ENCODE data around the gene NUDT2.
"Not testable (repeated sequence)": the region's sequence is repeated elsewhere in the genome, so short reads cannot be mapped to it uniquely, and the experiment has no call there.

The NUDT2 gene

DNA sequence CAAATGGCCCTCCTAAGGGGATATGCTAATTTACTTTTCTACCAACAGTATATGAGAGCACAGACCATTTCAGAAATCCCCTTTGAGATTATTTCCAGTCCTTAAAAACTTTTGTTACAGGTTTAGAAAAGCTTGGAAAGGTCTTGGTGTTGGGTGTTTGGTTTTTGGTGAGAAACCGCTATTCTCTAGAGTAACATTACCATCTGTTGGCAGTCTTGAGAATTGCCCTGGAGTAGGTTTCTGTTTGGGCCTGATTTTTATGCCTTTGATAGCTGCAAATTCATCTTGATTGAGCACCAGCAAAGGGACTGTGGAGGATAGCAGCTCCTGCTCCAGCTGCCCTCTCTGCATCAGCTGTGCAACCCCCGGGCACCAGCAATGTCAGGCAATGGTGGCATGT lies 8.0 kb downstream of the NUDT2 start:
- no peak for DNase-seq

DNA sequence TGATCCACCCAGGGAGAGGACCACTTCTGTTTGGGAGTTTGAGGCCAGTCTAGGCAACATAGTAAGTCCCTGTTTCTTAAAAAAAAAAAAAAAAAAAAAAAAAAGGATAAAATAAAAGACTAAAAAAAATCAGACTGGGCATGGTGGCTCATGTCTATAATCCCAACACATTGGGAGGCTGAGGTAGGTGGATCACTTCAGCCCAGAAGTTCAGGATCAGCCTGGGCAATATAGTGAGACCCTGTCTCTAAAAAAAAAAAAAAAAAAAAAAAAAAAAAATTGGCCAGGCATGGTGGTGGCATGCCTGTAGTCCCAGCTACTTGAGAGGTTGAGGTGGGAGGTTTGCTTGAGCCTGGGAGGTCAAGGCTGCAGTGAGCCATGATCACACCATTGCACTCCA lies 8.7 kb downstream of the NUDT2 start:
- DNase-seq = not testable (repeated sequence)

GRCh38 chr9:34338665-34339385 lies 9.5 kb downstream of the NUDT2 start:
- no peak for DNase-seq

DNA sequence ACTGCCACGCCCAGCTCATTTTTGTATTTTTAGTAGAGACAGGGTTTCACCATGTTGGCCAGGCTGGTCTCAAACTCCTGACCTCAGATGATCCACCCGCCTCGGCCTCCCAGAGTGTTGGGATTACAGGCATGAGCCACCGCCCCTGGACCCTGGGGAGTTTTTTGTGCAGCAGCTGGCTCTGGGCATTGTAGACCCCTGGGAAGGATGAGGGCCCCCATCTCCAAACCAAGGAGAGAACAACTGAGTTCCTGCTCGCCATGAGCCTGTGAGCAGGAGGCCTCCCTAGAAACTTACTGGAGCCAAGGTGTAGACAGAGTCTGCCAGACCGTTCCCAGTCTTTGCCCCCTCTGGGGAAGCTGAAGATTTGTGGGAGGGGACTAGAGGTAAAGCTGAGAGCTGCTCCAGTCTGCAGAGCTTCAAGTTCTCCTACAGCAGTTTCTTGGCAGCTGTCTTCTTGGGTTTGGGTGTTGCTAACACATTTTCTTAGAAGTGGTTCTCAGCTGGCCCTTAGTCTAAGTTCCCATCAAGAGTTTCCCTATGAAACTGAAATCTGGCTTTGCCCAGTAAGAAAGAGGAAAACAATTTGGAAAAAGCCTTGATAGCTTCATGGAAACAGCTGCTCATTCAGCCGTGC lies 12.4 kb downstream of the NUDT2 start:
- DNase-seq = no peak

DNA sequence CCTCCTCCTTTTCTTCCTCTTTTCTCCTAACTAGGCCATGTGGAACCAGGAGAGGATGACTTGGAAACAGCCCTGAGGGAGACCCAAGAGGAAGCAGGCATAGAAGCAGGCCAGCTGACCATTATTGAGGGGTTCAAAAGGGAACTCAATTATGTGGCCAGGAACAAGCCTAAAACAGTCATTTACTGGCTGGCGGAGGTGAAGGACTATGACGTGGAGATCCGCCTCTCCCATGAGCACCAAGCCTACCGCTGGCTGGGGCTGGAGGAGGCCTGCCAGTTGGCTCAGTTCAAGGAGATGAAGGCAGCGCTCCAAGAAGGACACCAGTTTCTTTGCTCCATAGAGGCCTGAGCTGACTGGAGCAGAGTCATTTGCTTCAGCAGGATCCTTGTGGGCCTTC lies 13.7 kb downstream of the NUDT2 start:
- no peak for DNase-seq

GRCh38 chr9:34343605-34344004 lies 14.2 kb downstream of the NUDT2 start:
- no peak for DNase-seq

DNA sequence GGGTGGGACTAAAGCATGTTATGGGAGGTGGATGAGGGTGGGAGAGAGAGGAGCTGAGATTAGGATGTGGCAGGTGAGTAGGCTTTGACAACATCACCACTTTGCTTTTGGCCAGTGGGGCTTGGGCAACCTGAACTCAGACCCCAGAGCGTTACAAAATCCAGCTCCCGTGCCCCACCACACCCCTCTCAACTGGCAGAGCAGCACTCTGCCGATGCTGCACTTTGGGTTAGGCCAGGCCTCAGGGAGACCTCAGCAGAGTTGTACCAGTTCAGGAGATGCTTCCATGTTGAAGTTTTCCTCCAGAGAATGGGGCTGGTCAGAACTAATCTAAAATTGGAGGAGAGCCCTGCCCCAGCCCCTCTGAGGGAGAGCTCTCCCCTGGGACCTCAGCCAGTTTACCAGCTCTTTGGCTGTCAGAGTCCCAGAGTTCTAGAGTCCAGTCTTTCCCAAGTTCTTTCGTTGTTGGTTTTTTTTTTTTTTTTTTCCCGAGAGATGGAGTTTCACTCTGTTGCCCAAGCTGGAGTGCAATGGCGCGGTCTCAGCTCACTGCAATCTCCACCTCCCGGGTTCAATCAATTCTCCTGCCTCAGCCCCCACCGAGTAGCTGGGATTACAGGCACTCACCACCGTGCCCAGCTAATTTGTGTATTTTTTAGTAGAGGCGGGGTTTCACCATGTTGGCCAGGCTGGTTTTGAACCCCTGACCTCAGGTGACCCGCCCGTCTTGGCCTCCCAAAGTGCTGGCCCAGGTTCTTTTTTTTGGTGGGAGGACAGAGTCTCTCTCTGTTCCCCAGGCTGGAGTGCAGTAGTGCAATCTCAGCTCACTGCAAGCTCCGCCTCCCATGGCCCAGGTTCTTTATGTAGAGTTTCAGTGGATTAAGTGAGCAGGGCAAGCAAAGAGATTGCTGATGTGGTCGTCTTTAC lies 17.8 kb downstream of the NUDT2 start:
- DNase-seq = no peak

- DNase-seq = no peak
These were observed 18.4 kb downstream of the NUDT2 start for GRCh38 chr9:34347800-34348158.

- no peak for DNase-seq
These were observed 20.0 kb downstream of the NUDT2 start for GRCh38 chr9:34349324-34349723.

DNA sequence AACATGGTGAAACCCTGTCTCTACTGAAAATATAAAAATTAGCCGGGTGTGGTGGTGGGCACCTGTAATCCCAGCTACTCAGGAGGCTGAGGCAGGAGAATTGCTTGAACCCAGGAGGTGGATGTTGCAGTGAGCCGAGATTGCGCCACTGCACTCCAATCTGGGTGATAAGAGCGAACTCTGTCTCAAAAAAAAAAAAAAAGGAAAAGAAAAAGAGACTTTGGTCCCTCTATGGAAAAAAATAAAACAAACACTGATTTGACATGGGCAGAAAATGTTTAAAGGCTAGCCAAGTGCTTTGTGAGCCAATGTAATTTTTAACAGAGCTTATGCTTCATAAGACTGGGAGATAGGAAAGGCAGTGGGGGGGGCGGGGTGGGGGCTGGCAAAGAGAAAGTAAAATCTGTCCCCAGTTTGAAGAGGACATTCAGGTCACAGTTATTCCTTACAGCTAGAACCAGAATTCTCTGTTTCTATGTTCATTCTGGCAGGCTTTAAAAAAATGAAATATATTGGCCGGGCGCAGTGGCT lies 22.8 kb downstream of the NUDT2 start:
- DNase-seq = not testable (repeated sequence)

DNA sequence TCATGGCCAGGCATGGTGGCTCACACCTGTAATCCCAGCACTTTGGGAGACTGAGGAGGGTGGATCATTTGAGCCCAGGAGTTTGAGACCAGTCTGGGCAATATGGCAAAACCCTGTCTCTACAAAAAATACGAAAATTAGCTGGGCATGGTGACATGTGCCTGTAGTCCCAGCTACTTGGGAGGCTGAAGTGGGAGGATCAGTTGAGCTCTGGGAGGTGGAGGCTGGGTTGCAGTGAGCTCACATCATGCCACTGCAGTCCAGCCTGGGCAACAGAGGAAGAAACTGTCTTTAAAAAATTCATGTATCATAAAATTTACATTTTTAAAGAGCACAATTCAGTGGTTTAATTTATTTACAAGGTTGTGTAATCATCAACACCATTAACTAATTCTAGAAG lies 23.6 kb downstream of the NUDT2 start:
- DNase-seq = not testable (repeated sequence)

- DNase-seq = no peak
These were observed 33.3 kb downstream of the NUDT2 start for GRCh38 chr9:34362614-34363214.

GRCh38 chr9:34363619-34364351 lies 34.4 kb downstream of the NUDT2 start:
- DNase-seq = peak; percentile 32

GRCh38 chr9:34365282-34365681 lies 35.9 kb downstream of the NUDT2 start:
- DNase-seq = no peak

DNA sequence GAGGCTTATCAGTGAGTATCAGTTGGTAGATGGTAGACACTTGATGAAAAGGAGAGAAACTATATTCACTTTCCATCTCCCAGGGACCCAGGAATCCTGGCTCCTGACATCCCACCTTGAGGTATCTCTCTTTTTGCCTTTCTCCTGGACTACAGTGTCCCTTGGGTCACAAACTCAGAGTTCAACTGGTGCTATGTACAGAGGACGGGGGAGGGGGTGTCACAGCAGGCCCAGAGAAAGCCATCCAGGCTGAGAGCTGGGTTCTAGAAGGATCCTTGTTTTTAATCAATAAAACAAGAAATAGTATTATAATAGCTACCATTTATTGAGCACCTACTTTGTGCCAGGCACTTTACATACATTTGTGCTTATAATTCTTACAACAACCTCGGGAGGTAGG lies 37.0 kb downstream of the NUDT2 start:
- no peak for DNase-seq

- DNase-seq = not testable (repeated sequence)
These were observed 38.5 kb downstream of the NUDT2 start for GRCh38 chr9:34367751-34368410.

DNA sequence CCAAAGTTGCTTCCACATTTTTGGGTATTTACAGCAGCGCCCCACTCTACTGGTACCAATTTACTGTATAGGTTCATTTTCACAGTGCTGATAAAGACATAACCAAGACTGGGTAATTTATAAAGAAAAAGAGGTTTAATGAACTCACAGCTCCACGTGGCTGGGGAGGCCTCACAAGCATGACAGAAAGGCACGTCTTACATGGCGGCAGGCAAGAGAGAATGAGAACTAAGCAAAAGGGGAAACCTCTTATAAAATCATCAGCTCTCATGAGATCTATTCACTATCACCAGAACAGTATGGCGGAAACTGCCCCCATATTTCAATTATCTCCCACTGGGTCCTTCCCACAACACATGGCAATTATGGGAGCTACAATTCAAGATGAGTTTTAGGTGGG lies 39.4 kb downstream of the NUDT2 start:
- not testable (repeated sequence) for DNase-seq

DNA sequence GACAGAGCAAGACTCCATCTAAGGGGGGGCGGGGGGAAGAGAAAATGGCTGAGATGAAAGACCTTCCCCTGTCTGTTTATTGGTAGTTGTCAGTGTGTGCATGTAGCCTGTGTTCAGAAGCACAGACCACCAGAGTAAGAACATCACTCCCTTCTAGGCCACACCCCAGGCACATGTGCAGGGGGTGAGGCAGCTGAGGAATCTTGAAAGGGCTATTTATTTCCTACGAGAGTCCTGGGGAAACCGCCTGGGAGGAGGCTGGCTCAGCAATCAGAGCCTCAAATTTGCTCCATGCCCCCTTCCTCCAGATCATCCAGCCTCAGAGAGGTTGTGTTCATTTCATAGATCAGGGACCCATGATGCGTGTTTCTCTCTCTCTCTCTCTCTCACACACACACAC lies 40.3 kb downstream of the NUDT2 start:
- no peak for DNase-seq

- no peak for DNase-seq
These were observed 41.1 kb downstream of the NUDT2 start for GRCh38 chr9:34370335-34370969.

GRCh38 chr9:34370970-34371880 lies 41.9 kb downstream of the NUDT2 start:
- DNase-seq = no peak
